Naive thymus-derived CD4-positive, alpha-beta T cell (primary cell): Measurements from ENCODE around the gene BHLHA15. TPM values are rescaled to one million over a fixed set of nuclear protein-coding genes. Genes with fewer than 3 reads are reported as not detected.

Source experiments
- ATAC-seq: fragments of 150-1000 bp; cut with Tn5 transposase; 2 replicates; pipeline ENCODE4 v1.10.0; 2021; ENCODE audit warnings: mild to moderate bottlenecking, moderate library complexity
- CTCF ChIA-PET: fragments of 350-600 bp; sonication (Branson Sonifier 250); formaldehyde crosslinking; loops from one replicate; lab custom pipeline; 2021; ENCODE audit warnings: antibody characterized with exemption; lab: Charles Lee
- POLR2A ChIA-PET: fragments of 350-600 bp; sonication (Branson Sonifier 250); formaldehyde crosslinking; loops from one replicate; lab custom pipeline; 2021; ENCODE audit warnings: antibody characterized with exemption, inconsistent platforms; lab: Charles Lee
- DNase-seq, 9 donors: peaks; one replicate each; pipeline versions ENCODE4 v3.0.0 to v3.0.0-alpha.2; 2020 to 2022; ENCODE audit warnings: mixed read lengths in 1 of 9
- H3K27ac ChIP-seq: one replicate; pipeline ENCODE4 v1.7.0; 2013; ENCODE audit warnings: mild to moderate bottlenecking, low read depth, low read length, moderate library complexity
- H3K27me3 ChIP-seq, 2 donors: one replicate each; pipeline ENCODE4 v1.7.0; 2013; ENCODE audit warnings: low read length in 2 of 2, mild to moderate bottlenecking in 2 of 2, moderate library complexity in 2 of 2; ENCODE audit not compliant: control insufficient read depth in 2 of 2, insufficient read depth in 2 of 2
- H3K36me3 ChIP-seq, 3 experiments: 1 replicate in 2 of 3; 2 replicates in 1 of 3; pipeline ENCODE4 v1.7.0; 2013; ENCODE audit warnings: low read length in 3 of 3, mild to moderate bottlenecking in 3 of 3, moderate library complexity in 1 of 3; ENCODE audit not compliant: insufficient read depth in 3 of 3, control insufficient read depth in 2 of 3
- H3K4me1 ChIP-seq, 2 donors: one replicate each; pipeline ENCODE4 v1.7.0; 2013; ENCODE audit warnings: low read length in 2 of 2, mild to moderate bottlenecking in 2 of 2, moderate library complexity in 1 of 2; ENCODE audit not compliant: control insufficient read depth in 2 of 2, insufficient read depth in 2 of 2
- H3K4me3 ChIP-seq: 2 replicates; pipeline ENCODE4 v1.7.0; 2013; ENCODE audit warnings: mild to moderate bottlenecking, low read length
- H3K9me3 ChIP-seq, 3 experiments: 1 replicate in 2 of 3; 2 replicates in 1 of 3; pipeline ENCODE4 v1.7.0; 2013; ENCODE audit warnings: low read length in 3 of 3; ENCODE audit not compliant: control insufficient read depth in 2 of 3
- H3K27ac Mint-ChIP-seq, 9 donors: one replicate each; pipeline ENCODE4 v1.8.0; 2020 to 2022; ENCODE audit warnings: mixed read lengths in 9 of 9, mild to moderate bottlenecking in 8 of 9, moderate library complexity in 5 of 9, inconsistent platforms in 2 of 9
- H3K27me3 Mint-ChIP-seq, 5 donors: one replicate each; pipeline ENCODE4 v1.8.0; 2021 to 2022; ENCODE audit warnings: mixed read lengths in 5 of 5, mild to moderate bottlenecking in 1 of 5
- H3K36me3 Mint-ChIP-seq, 5 donors: one replicate each; pipeline ENCODE4 v1.8.0; 2020 to 2022; ENCODE audit warnings: mixed read lengths in 5 of 5, mild to moderate bottlenecking in 3 of 5, inconsistent platforms in 1 of 5
- H3K4me1 Mint-ChIP-seq, 7 donors: one replicate each; pipeline ENCODE4 v1.8.0; 2020 to 2022; ENCODE audit warnings: mixed read lengths in 7 of 7, mild to moderate bottlenecking in 3 of 7, inconsistent platforms in 1 of 7
- H3K4me3 Mint-ChIP-seq, 10 donors: one replicate each; pipeline ENCODE4 v1.8.0; 2020 to 2022; ENCODE audit warnings: mild to moderate bottlenecking in 10 of 10, mixed read lengths in 10 of 10, moderate library complexity in 6 of 10, inconsistent platforms in 2 of 10
- H3K9me3 Mint-ChIP-seq, 11 donors: one replicate each; pipeline ENCODE4 v1.8.0; 2020 to 2022; ENCODE audit warnings: mixed read lengths in 11 of 11, mild to moderate bottlenecking in 4 of 11, inconsistent platforms in 1 of 11, moderate library complexity in 1 of 11
- intact Hi-C, 2 donors: fragments of 100-400 bp; cut with micrococcal nuclease; formaldehyde crosslinking; loops; one replicate each; pipeline ENCODE4 v1.15.1; 2023
- polyA plus RNA-seq, 2 donors: library from polyadenylated mRNA; unstranded; fragments of 300-500 nt; fragmentation: Illumina TruSeq; gene quantifications; one replicate each; pipeline ENCODE4 v1.2.3, GENCODE V29; 2021
- total RNA-seq, 6 experiments: library from RNA in 5 of 6; stranded (reverse) in 5 of 6; gene quantifications; 1 replicate in 5 of 6; 2 replicates in 1 of 6; pipeline ENCODE4 v1.2.3 and lab custom pipeline; 2021 to 2026

The BHLHA15 gene
- total and polyA plus RNA-seq, 7 experiments from 2014 or later = 0.39 to 0.80 TPM; not detected in 5

GRCh38 chr7:98249106-98249505 is 37.9 kb downstream of the BHLHA15 start:
- CTCF ChIA-PET = interaction anchor here (0.7 kb wide), 2 partner anchors 81 to 86 kb away, joined by 3 to 4 read pairs; no protein-coding TSS in a partner anchor
- DNase-seq = peak in 2 of 9 donors; percentile 11 to 26

DNA sequence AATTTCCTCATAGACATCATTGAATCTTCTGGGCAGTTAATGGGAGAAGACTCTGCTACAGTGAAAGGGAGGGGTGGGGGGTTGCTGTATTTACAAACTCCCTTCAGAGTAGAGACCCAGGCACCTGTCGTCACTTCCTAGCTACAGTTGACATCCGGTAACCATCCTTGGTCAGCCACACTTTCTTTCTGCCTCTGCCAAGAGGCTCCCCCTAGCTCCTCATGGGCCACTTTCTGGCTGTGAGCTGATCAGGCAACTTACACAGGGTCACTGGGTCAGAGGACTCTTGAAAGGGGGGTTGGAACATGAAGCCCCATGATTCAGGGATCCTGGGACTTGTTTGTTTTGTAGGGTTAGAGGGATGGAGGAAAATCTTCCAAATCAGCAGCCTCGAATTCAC is 39.5 kb downstream of the BHLHA15 start:
- Mint-ChIP-seq H3K27me3 (no peaks in the 10 kb centered on the region), H3K27ac (peak overlapping the region; percentile 90 to 100 (median 99)), H3K9me3 (peaks cover 0 to 2% (median 0%) of the 10 kb centered on the region in 11 donors), H3K4me3 (peak overlapping the region; percentile 88 to 98 (median 94)), H3K4me1 (peaks cover 41 to 73% (median 59%) of the 10 kb centered on the region in 7 donors), H3K36me3 (peaks cover 5 to 27% (median 15%) of the 10 kb centered on the region in 5 donors)
- intact Hi-C loops = loop anchor here (1.0 to 5.0 kb wide), 13 partner anchors 9 to 629 kb away; partner anchors contain the start of genes BRI3 (in 2 of the 2), ASNS (in 1 of the 2), BAIAP2L1 (in 1 of the 2) and BHLHA15 (in 1 of the 2)
- H3K4me3 ChIP-seq = peak overlapping the region; percentile 91
- no peaks in the 10 kb centered on the region for H3K9me3 ChIP-seq
- ChIA-PET CTCF (interaction anchor here (1.0 to 1.4 kb wide), 4 partner anchors 30 to 48 kb away, joined by 3 to 4 read pairs (median 3); partner anchors contain the start of gene BHLHA15), POLR2A (interaction anchor here (0.6 to 6.7 kb wide), 23 partner anchors 9 to 1249 kb away, joined by 3 to 106 read pairs (median 5); partner anchors contain the start of genes ASNS, BHLHA15, BRI3 and LMTK2)
- DNase-seq (peak in 8 of 9 donors; percentile 42 to 76 (median 69)), ATAC-seq (peak; percentile 40)
- peak overlapping the region; percentile 83 for H3K27ac ChIP-seq
- peaks cover 0 to 25% (median 0%) of the 10 kb centered on the region in 3 experiments for H3K36me3 ChIP-seq
- H3K27me3 ChIP-seq = no peaks in the 10 kb centered on the region
- peaks cover 38 to 40% of the 10 kb centered on the region in 2 donors for H3K4me1 ChIP-seq

More at GRCh38 chr7:98249106-98249505, 37.9 kb downstream of the BHLHA15 start:
- peaks cover 0 to 34% (median 0%) of the 10 kb centered on the region in 3 experiments for H3K36me3 ChIP-seq
- Mint-ChIP-seq H3K4me1 (peaks cover 33 to 67% (median 52%) of the 10 kb centered on the region in 7 donors), H3K9me3 (peaks cover 0 to 2% (median 0%) of the 10 kb centered on the region in 11 donors), H3K27me3 (no peaks in the 10 kb centered on the region), H3K27ac (peak overlapping the region; percentile 90 to 100 (median 99)), H3K36me3 (peaks cover 0 to 21% (median 9%) of the 10 kb centered on the region in 5 donors), H3K4me3 (peak overlapping the region; percentile 70 to 98 (median 91))
- no peak overlapping the region for H3K4me3 ChIP-seq
- H3K27me3 ChIP-seq = no peaks in the 10 kb centered on the region
- intact Hi-C loops = no loop called here
- peaks cover 38 to 48% of the 10 kb centered on the region in 2 donors for H3K4me1 ChIP-seq
- POLR2A ChIA-PET = interaction anchor here (0.6 to 6.7 kb wide), 5 partner anchors 31 to 277 kb away, joined by 3 to 106 read pairs (median 3); partner anchors contain the start of gene BRI3
- peak overlapping the region; percentile 83 for H3K27ac ChIP-seq
- ATAC-seq = no peak
- no peaks in the 10 kb centered on the region for H3K9me3 ChIP-seq

DNA sequence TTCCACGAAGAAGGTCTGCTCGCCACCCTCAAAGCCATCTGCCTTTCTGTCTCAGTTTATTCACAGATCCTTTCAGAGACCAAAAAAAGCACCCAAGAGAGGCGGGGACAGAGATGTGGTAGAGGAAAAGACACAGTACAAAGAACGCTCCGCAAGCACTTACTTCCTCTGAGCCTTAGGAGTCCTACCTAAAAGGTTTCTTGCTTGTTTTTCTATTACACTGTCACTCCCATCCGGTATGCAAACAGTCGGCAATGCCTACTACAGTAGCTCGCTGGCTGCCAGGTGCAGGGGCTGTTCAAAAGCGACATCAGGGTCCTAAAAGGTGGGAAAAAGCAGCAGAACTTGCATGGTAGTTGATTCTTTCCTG is 40.0 kb downstream of the BHLHA15 start:
- Histone ChIP-seq H3K4me3 (peak overlapping the region; percentile 91), H3K36me3 (peaks cover 0 to 23% (median 0%) of the 10 kb centered on the region in 3 experiments), H3K4me1 (peaks cover 38 to 40% of the 10 kb centered on the region in 2 donors), H3K27ac (peak overlapping the region; percentile 83), H3K27me3 (no peaks in the 10 kb centered on the region), H3K9me3 (no peaks in the 10 kb centered on the region)
- Mint-ChIP-seq H3K9me3 (peaks cover 0 to 2% (median 0%) of the 10 kb centered on the region in 11 donors), H3K27ac (peak overlapping the region; percentile 90 to 100 (median 99)), H3K27me3 (no peaks in the 10 kb centered on the region), H3K4me3 (peak overlapping the region; percentile 88 to 98 (median 94)), H3K36me3 (peaks cover 5 to 28% (median 15%) of the 10 kb centered on the region in 5 donors), H3K4me1 (peaks cover 41 to 74% (median 58%) of the 10 kb centered on the region in 7 donors)
- CTCF ChIA-PET = interaction anchor here (1.0 to 1.4 kb wide), 3 partner anchors 29 to 49 kb away, joined by 3 to 4 read pairs (median 3); no protein-coding TSS in a partner anchor
- ATAC-seq = peak; percentile 77
- DNase-seq = peak; percentile 25 to 90 (median 85)
- POLR2A ChIA-PET = interaction anchor here (0.6 to 6.7 kb wide), 21 partner anchors 9 to 627 kb away, joined by 3 to 106 read pairs (median 5); partner anchors contain the start of genes ASNS, BHLHA15, BRI3 and LMTK2
- intact Hi-C loops = loop anchor here (1.0 to 5.0 kb wide), 13 partner anchors 10 to 628 kb away; partner anchors contain the start of genes BRI3 (in 2 of the 2), ASNS (in 1 of the 2), BAIAP2L1 (in 1 of the 2) and BHLHA15 (in 1 of the 2)

DNA sequence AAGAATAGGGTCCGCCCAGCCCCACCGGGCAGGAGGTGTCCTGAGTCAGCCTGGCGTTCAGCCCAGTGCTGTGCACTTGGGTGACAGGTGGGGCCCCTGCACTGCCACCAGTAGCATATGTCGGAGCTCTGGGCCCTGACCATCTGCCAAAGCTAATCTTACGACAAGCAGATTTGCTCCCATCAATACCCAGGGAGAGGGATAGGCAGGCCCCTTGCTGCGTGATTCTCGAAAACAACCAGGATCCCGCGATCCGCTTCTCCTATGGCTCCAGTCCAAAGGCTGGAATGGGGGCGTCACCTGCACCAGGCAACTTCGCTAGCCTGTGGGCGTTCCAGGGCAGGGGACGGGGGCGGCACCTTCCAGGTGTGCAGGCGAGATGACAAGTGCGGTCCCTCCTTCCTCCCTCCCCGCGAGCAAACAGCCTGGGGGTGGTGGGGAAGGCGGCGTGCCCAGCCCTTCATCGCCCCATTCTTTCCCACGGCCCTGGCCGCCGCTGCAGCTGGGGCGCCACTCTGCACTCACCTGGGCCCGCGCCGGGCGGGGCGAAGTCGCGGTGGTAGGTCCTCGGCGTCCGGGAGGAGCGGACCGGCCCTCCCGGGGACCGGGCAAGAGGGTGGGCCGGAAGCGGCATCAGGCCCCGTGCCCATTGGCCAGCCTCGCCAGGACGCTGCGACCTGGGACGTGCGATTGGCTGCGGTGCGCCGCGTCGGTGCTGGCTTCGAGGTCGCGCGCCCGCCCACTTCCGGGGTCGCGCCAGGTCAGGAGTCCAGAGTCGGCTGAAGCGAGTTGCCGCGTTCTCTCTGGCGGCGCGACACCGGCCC is 40.6 kb downstream of the BHLHA15 start, which contains the start of gene TECPR1:
TSS of gene TECPR1 (minus strand) at position 632 of the 824 bp plus-strand sequence. CDS start 6,086 bp downstream, outside the sequence.
- Histone ChIP-seq H3K27ac (peak within 1 kb of the TSS; percentile 83), H3K4me1 (peaks cover 38 to 40% of the 10 kb centered on the region in 2 donors), H3K9me3 (no peaks in the 10 kb centered on the region), H3K4me3 (peak within 1 kb of the TSS; percentile 91), H3K27me3 (no peaks in the 10 kb centered on the region), H3K36me3 (peaks cover 0 to 29% (median 0%) of the 10 kb centered on the region in 3 experiments)
- DNase-seq = peak; percentile 81 to 93 (median 89)
- Mint-ChIP-seq H3K27ac (peak within 1 kb of the TSS; percentile 90 to 100 (median 99)), H3K36me3 (peaks cover 5 to 34% (median 21%) of the 10 kb centered on the region in 5 donors), H3K9me3 (peaks cover 0 to 2% (median 0%) of the 10 kb centered on the region in 11 donors), H3K27me3 (no peaks in the 10 kb centered on the region), H3K4me1 (peaks cover 41 to 79% (median 64%) of the 10 kb centered on the region in 7 donors), H3K4me3 (peak within 1 kb of the TSS; percentile 88 to 98 (median 94))
- ATAC-seq = peak; percentile 90
- CTCF ChIA-PET = interaction anchor here (1.4 kb wide), 2 partner anchors 29 to 49 kb away, joined by 3 to 4 read pairs; no protein-coding TSS in a partner anchor
- POLR2A ChIA-PET = interaction anchor here (0.6 to 6.7 kb wide), 19 partner anchors 10 to 1322 kb away, joined by 3 to 106 read pairs (median 5); partner anchors contain the start of genes ASNS, BHLHA15, BRI3 and LMTK2
- intact Hi-C loops = loop anchor here (1.0 to 5.0 kb wide), 13 partner anchors 11 to 627 kb away; partner anchors contain the start of genes BRI3 (in 2 of the 2), LMTK2 (in 2 of the 2), ASNS (in 1 of the 2) and BAIAP2L1 (in 1 of the 2)

DNA sequence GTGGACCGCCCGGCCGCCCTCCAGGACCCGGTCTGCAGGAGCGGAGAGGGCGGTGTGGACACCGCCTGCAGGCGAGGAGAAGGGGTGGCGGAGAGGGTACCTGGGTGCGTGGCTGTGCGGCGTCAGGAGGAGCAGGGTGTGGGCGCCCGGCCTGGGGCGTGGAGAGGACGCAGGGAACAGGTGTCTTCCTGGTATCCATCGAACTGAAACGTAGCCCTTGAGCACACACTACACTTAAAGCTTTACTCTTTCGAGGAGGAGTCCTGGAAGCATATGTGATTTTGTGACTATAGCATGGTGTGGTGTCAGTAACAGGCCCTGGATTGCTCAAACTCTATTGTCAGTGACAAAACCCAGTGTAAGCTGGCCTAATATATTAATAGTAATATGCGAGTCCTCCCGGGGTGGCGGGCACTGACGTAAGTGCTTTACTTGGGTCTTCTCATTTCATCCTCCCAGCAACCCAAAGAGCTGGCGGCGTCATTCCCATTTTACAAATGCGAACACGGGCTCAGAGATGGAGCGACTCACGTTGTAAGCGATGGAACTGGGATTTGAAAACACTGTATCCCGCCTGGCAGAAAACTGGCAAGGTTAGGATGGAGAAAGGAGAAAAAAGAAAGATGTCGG is 41.3 kb downstream of the BHLHA15 start:
- POLR2A ChIA-PET = interaction anchor here (0.6 to 6.7 kb wide), 6 partner anchors 9 to 1323 kb away, joined by 3 to 106 read pairs (median 4); partner anchors contain the start of genes BHLHA15 and BRI3
- CTCF ChIA-PET = no interaction called here
- H3K4me1 Mint-ChIP-seq = peaks cover 40 to 73% (median 60%) of the 10 kb centered on the region in 7 donors
- Histone ChIP-seq H3K36me3 (peaks cover 0 to 33% (median 0%) of the 10 kb centered on the region in 3 experiments), H3K9me3 (no peaks in the 10 kb centered on the region), H3K4me1 (peaks cover 35 to 38% of the 10 kb centered on the region in 2 donors), H3K27ac (peak overlapping the region; percentile 83), H3K4me3 (peak overlapping the region; percentile 91), H3K27me3 (no peaks in the 10 kb centered on the region)
- peaks cover 0 to 2% (median 0%) of the 10 kb centered on the region in 11 donors for H3K9me3 Mint-ChIP-seq
- intact Hi-C loops = loop anchor here (1.0 to 5.0 kb wide), 5 partner anchors 146 to 627 kb away; partner anchors contain the start of genes ASNS (in 1 of the 2) and LMTK2 (in 1 of the 2)
- peak overlapping the region; percentile 88 to 98 (median 94) for H3K4me3 Mint-ChIP-seq
- DNase-seq (no peak), ATAC-seq (peak; percentile 20)
- no peaks in the 10 kb centered on the region for H3K27me3 Mint-ChIP-seq
- H3K27ac Mint-ChIP-seq = peak overlapping the region; percentile 90 to 100 (median 99)
- H3K36me3 Mint-ChIP-seq = peaks cover 5 to 38% (median 21%) of the 10 kb centered on the region in 5 donors
